Duodenal mucosa (tissue), 2 donors: Measurements from ENCODE around the gene SGK2.

ENCODE experiments used
- H3K27ac ChIP-seq: one replicate; pipeline ENCODE4 v1.7.0; 2013; ENCODE audit warnings: low read depth, low read length
- H3K27me3 ChIP-seq, 2 donors: one replicate each; pipeline ENCODE4 v1.7.0; 2013; ENCODE audit warnings: low read length in 2 of 2, control low read depth in 1 of 2; ENCODE audit not compliant: insufficient read depth in 2 of 2, control insufficient read depth in 1 of 2
- H3K36me3 ChIP-seq, 2 donors: one replicate each; pipeline ENCODE4 v1.7.0; 2013; ENCODE audit warnings: low read length in 2 of 2, control low read depth in 1 of 2; ENCODE audit not compliant: insufficient read depth in 2 of 2, control insufficient read depth in 1 of 2
- H3K4me1 ChIP-seq, 2 donors: one replicate each; pipeline ENCODE4 v1.7.0; 2013; ENCODE audit warnings: low read length in 2 of 2, control low read depth in 1 of 2; ENCODE audit not compliant: insufficient read depth in 2 of 2, control insufficient read depth in 1 of 2
- H3K4me3 ChIP-seq, 2 donors: one replicate each; pipeline ENCODE4 v1.7.0; 2013; ENCODE audit warnings: low read length in 2 of 2, low read depth in 1 of 2
- H3K9ac ChIP-seq, 2 donors: one replicate each; pipeline ENCODE4 v1.7.0; 2013; ENCODE audit warnings: low read length in 2 of 2, low read depth in 1 of 2
- H3K9me3 ChIP-seq, 2 donors: one replicate each; pipeline ENCODE4 v1.7.0; 2013; ENCODE audit warnings: low read length in 2 of 2, control low read depth in 1 of 2; ENCODE audit not compliant: control insufficient read depth in 1 of 2

Gene SGK2

DNA sequence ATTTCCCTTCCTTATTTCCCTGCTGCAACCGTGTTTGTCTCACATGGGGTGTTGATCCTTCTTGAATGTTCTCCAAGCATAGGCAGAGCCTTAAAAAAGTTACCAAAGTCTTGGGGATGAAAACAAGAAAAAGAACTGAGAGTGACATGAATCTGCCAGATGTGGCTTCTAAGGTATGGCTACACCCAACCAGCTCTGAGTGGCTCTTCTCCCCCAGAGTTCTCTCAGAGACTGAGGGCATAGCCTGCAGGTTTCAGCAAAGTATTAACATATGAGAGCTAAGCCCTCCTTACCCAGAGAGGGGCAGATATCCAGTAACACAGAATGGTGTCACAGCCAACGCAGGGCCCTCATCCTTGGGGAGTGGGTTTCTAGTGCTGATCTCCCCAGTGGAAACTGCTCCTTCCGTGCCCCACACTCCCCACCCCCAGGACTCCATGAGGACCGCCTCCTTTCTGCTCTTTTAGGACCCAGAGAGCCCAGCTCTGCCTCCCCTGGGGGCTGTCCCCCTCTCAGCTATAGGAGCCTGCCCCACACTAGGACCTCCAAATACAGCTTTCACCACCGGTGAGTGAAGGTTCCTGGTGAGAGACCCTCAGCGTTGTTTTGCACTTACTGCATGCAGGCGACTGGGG lies 23.3 kb upstream of the SGK2 start:
- Histone ChIP-seq H3K4me3 (no peak overlapping the region), H3K27ac (no peak overlapping the region), H3K9ac (no peak overlapping the region), H3K36me3 (peaks cover 0 to 11% of the 10 kb centered on the region in 2 donors), H3K4me1 (peaks cover 9% of the 10 kb centered on the region in 2 donors), H3K9me3 (no peaks in the 10 kb centered on the region), H3K27me3 (no peaks in the 10 kb centered on the region)

DNA sequence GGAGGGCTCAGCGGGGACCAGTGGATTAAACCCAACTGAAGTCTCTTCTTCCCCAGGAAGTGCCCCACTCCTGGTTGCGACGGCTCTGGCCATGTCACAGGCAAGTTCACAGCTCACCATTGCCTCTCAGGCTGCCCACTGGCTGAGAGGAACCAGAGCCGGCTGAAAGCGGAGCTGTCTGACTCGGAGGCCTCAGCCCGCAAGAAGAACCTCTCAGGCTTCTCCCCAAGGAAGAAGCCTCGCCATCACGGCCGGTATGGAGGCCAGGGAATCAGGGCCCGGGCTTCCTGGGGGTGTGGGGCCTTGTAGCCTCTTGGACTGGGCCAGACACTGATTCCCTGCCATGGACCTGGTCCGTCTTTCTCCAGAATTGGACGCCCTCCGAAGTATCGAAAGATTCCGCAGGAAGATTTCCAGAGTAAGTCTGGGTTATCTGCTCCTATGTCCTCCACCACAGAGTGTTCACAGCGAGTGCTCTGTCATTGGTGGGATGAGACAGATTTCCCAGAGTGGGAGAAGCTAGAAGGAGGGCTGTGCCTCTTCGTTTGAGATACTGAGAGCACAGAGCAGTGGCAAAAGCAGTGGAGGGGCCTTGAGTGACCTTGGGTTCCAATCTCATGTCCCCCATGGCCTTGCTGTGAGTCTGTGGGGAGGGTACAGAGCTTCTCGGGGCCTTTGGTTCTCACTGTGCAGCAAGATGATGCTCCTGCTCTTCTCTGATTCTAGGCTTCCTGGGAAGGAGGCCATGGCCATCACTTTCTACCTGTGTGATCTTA lies 22.6 kb upstream of the SGK2 start:
- Histone ChIP-seq H3K27me3 (no peaks in the 10 kb centered on the region), H3K9ac (no peak overlapping the region), H3K4me3 (no peak overlapping the region), H3K9me3 (no peaks in the 10 kb centered on the region), H3K36me3 (peaks cover 0 to 11% of the 10 kb centered on the region in 2 donors), H3K27ac (no peak overlapping the region), H3K4me1 (peaks cover 1 to 5% of the 10 kb centered on the region in 2 donors)

DNA sequence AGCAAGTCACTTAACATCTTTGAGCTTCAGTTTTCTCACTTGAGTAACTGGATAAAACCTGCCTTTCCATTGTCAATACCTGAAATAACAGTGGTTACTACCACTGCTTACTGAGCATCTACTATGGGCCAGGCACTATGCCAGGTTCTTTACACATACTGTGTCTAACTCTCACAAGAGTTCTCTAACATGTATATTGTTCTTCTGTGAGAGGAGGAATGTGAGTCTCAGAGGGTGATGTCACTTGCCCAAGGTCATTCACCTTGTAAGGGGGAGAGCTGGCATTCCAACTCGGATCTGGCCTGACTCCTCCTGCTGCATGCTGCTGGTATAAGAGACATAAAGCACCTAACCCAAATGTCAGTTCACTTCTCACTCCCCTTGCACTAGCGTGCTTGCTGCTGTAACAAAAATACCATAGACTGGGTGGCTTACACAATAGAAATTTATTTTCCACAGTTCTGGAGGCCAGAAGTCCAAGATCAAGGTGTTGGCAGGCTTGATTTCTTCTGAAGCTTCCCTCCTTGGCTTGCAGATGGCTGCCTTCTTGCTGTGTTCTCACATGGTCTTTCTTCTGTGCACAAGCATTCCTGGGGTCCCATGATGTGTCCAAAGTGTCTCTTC lies 21.9 kb upstream of the SGK2 start:
- H3K9me3 ChIP-seq: no peaks in the 10 kb centered on the region
- H3K4me1 ChIP-seq: peaks cover 0 to 4% of the 10 kb centered on the region in 2 donors
- H3K9ac ChIP-seq: no peak overlapping the region
- H3K36me3 ChIP-seq: peaks cover 0 to 11% of the 10 kb centered on the region in 2 donors
- no peaks in the 10 kb centered on the region for H3K27me3 ChIP-seq
- H3K27ac ChIP-seq: no peak overlapping the region
- H3K4me3 ChIP-seq: no peak overlapping the region

DNA sequence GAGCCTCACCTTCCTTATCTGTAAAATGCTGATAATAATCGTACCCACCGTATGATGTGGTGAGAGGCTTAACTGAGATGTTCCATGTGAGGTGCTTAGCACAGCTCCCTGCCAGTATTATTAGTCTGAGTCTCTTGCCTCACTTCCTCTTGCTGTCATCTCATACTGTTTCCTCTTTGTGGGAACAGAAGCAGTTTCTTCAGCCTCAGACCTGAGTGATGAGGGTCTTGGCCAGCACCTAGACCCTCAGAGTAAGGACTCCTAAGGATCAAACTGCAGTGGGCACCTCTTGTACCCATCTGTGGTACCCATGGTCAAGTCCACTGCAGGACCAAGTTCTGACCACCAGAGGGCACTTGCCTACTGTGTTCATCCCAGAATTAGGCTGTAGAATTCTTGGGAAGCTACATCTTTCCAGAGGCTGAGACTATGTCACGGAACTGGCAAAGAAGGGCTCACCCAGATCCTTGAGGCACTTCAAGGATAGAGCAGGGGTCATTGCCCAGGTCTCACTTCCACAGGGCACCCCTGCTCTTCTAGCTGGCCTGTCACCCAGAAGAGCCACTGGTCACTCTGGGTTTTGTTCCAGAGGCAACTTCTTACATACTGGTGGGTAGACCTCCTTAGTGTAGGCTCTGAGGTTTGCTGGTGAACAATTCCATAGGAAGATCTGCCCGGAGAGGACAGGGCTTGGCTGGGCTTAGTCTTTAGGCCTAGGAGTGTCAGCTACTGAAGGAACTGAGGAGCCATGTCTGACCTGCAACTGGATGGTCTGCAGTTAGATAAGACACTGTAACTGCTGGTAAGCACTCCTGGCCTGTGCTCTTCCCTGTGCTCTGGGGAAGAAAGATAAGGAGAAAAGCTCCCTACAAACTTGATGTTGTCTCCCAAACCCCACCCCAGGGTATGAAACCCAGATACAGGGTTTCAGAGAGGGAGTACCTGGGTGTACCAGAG lies 20.6 kb upstream of the SGK2 start:
- Histone ChIP-seq H3K9ac (no peak overlapping the region), H3K4me3 (no peak overlapping the region), H3K27ac (no peak overlapping the region), H3K4me1 (peaks cover 0 to 4% of the 10 kb centered on the region in 2 donors), H3K9me3 (no peaks in the 10 kb centered on the region), H3K36me3 (peaks cover 0 to 11% of the 10 kb centered on the region in 2 donors), H3K27me3 (no peaks in the 10 kb centered on the region)

DNA sequence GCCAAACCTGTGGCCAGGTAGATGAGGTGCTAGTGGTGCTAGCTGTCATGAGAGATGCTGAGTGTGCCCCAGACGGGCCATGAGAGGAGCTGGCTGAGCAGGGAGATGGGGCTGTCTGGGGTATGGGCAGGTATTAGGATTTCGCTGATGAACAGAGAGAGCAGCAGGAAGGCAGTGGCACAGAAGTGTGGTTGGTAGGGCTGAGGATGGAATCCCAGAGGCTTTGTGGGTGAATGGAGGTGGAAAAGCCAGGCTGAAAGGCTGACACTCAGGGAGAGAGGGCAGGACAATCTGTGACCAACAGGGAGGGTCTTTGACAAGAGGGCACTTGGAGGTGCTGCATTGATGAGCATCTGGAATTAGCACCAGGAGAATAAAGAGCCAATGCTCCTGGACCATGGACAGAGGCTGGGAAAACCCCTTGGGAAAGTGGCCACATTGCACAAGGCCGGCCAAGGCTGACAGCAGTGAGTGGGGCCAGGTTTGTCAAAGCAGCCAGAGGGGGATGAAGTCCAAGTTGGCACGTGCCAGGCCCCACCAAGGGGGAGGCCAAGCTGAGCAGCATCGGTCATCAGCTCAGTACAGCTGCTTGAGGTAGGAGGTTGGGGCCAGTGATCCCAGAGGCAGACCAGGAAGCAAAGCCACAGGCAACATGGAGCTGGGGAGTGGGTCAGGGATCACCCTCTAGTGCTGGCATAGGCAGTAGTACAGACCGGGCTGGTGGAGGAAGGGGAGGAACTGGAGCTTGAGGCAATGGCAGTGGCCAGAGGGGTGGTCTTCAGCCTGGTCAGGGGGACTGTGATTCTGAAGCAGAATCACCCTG lies 19.7 kb upstream of the SGK2 start:
- Histone ChIP-seq H3K4me1 (peaks cover 0 to 4% of the 10 kb centered on the region in 2 donors), H3K9me3 (no peaks in the 10 kb centered on the region), H3K4me3 (no peak overlapping the region), H3K36me3 (peaks cover 0 to 11% of the 10 kb centered on the region in 2 donors), H3K27ac (no peak overlapping the region), H3K9ac (no peak overlapping the region), H3K27me3 (no peaks in the 10 kb centered on the region)

DNA sequence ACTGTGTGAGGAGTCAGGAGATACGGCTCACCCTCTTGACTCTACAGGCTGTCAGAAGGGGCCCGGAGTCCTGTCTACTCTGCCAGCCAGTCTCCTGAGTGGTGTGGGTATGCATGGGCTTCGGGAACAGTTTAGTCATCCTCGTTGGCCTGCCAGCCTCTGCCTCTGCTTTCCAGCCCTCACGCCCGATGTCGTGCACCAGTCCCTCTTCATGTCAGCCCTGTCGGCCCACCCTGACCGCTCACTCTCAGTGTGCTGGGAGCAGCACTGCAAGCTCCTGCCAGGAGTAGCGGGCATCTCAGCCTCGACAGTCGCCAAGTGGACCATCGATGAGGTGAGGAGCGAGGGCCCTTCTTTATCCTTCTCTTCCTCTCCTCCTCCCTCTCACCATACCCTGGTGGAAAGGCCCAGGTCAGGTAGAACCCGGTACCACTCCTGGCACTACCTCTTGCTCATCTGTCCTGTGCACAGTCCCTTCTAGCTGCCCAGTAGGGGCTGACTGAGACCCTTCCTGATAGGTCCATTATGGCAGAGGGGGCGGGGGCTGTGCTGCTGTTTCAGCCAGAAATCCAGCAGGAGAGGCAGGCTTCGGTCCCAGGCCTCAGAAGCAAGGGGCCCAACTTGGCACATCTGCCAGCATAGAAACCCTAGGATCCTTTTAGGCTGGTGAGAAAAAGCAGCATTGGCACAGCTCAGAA lies 18.7 kb upstream of the SGK2 start:
- Histone ChIP-seq H3K9me3 (no peaks in the 10 kb centered on the region), H3K4me3 (no peak overlapping the region), H3K27ac (no peak overlapping the region), H3K36me3 (peaks cover 0 to 11% of the 10 kb centered on the region in 2 donors), H3K9ac (no peak overlapping the region), H3K27me3 (no peaks in the 10 kb centered on the region), H3K4me1 (peaks cover 0 to 4% of the 10 kb centered on the region in 2 donors)

DNA sequence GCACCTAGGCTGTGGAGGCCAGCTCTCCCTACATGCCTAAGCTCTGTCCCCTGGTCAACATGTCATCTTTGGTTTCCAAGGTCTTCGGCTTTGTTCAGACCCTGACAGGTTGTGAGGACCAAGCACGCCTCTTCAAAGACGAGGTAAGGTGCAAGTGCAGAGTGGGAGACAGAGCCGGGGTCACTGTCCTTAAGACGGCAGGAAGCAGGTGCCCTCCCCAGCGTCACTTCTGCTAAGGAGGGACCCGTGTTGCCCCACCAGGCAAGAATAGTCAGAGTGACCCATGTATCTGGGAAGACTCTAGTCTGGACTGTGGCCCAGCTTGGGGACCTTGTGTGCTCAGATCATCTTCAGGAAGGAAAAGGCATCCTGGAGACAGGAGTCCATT lies 18.2 kb upstream of the SGK2 start:
- Histone ChIP-seq H3K9me3 (no peaks in the 10 kb centered on the region), H3K27me3 (no peaks in the 10 kb centered on the region), H3K27ac (no peak overlapping the region), H3K9ac (no peak overlapping the region), H3K4me1 (peaks cover 0 to 4% of the 10 kb centered on the region in 2 donors), H3K36me3 (peaks cover 0 to 11% of the 10 kb centered on the region in 2 donors), H3K4me3 (no peak overlapping the region)

DNA sequence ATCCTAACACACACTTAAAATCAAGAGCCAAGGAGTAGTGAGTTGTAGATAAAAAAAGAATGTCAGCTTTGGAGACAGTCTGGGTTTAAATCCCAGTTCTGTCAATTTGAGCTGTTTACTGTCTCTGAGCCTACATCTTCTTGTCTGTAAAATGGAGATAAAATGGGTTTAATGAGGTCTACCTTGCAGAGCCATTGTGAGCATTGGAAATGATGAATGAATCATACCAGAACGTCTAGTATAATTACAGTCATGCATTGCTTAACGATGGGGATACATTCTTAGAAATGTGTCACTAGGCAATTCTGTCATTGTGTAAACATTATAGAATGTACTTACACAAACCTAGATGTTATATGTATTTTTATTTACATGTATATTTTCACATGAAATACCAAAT lies 17.6 kb upstream of the SGK2 start:
- no peak overlapping the region for H3K9ac ChIP-seq
- H3K4me1 ChIP-seq: peaks cover 0 to 4% of the 10 kb centered on the region in 2 donors
- no peaks in the 10 kb centered on the region for H3K27me3 ChIP-seq
- no peaks in the 10 kb centered on the region for H3K9me3 ChIP-seq
- peaks cover 0 to 7% of the 10 kb centered on the region in 2 donors for H3K36me3 ChIP-seq
- no peak overlapping the region for H3K4me3 ChIP-seq
- no peak overlapping the region for H3K27ac ChIP-seq

DNA sequence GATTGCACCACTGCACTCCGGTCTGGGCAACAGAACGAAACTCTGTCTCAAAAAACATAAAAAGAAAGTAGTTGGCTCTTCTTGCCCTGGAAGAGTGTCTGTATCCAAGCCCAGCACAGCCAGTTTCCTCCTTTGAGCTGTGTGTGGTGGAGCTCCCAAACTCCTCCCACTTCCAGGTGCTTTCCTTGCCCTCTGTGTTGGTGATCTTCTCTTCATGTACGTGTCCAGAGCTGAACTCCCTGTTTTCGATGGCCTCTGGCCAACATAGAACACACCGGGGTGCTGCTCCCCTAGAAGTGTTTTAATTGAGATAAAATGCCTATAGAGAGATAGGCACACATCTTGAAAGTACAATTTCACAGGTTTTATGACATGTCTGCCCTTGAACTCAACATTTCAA lies 16.7 kb upstream of the SGK2 start:
- no peaks in the 10 kb centered on the region for H3K27me3 ChIP-seq
- H3K4me3 ChIP-seq: no peak overlapping the region
- no peak overlapping the region for H3K9ac ChIP-seq
- H3K27ac ChIP-seq: no peak overlapping the region
- H3K4me1 ChIP-seq: peaks cover 0 to 4% of the 10 kb centered on the region in 2 donors
- peaks cover 0 to 6% of the 10 kb centered on the region in 2 donors for H3K36me3 ChIP-seq
- H3K9me3 ChIP-seq: no peaks in the 10 kb centered on the region
